HG03060 (cell line): ENCODE measurements around the gene TOP2B.

Source experiments
- ATAC-seq: cut with Tn5 transposase; IDR thresholded peaks from one replicate; pipeline ENCODE4 v1.9.1; 2021; ENCODE audit warnings: low read depth, moderate number of reproducible peaks; ENCODE audit not compliant: unreplicated experiment

TOP2B gene

GRCh38 chr3:25567806-25568524 is 96.7 kb downstream of the TOP2B start:
- ATAC-seq = no peak

GRCh38 chr3:25567388-25567787 is 97.3 kb downstream of the TOP2B start:
- ATAC-seq = no peak

GRCh38 chr3:25566358-25566920 is 98.3 kb downstream of the TOP2B start:
- no peak for ATAC-seq

- ATAC-seq = no peak
Measured at GRCh38 chr3:25565807-25566206, 98.9 kb downstream of the TOP2B start.

- ATAC-seq = no peak
Measured at GRCh38 chr3:25564075-25564474, 100.6 kb downstream of the TOP2B start.

- ATAC-seq = no peak
Measured at GRCh38 chr3:25563601-25564000, 101.1 kb downstream of the TOP2B start.

GRCh38 chr3:25558796-25559195 is 105.9 kb downstream of the TOP2B start:
- ATAC-seq = no peak

- no peak for ATAC-seq
Measured at GRCh38 chr3:25558121-25558520, 106.6 kb downstream of the TOP2B start.

- ATAC-seq = no peak
Measured at GRCh38 chr3:25557694-25558093, 107.0 kb downstream of the TOP2B start.

- ATAC-seq = no peak
Measured at GRCh38 chr3:25556447-25556846, 108.3 kb downstream of the TOP2B start.

- no peak for ATAC-seq
Measured at GRCh38 chr3:25555695-25556437, 108.8 kb downstream of the TOP2B start.

GRCh38 chr3:25554376-25554775 is 110.3 kb downstream of the TOP2B start:
- ATAC-seq = no peak

GRCh38 chr3:25552251-25552650 is 112.5 kb downstream of the TOP2B start:
- ATAC-seq = no peak

- ATAC-seq = no peak
Measured at GRCh38 chr3:25548836-25549235, 115.9 kb downstream of the TOP2B start.

GRCh38 chr3:25547943-25548674 is 116.6 kb downstream of the TOP2B start:
- no peak for ATAC-seq
